Measurements from ENCODE around the gene SIRPB2.
"Not testable (repeated sequence)": the region's sequence is repeated elsewhere in the genome, so short reads cannot be mapped to it uniquely, and the experiment has no call there.

Gene SIRPB2

GRCh38 chr20:1499528-1500420 is 8.6 kb upstream of the SIRPB2 start:
- no peak for DNase-seq

GRCh38 chr20:1497371-1497770 is 6.2 kb upstream of the SIRPB2 start:
- not testable (repeated sequence) for DNase-seq

GRCh38 chr20:1496930-1497329 is 5.7 kb upstream of the SIRPB2 start:
- DNase-seq: no peak

- no peak for DNase-seq
Observed at GRCh38 chr20:1494436-1494835, 3.2 kb upstream of the SIRPB2 start.

GRCh38 chr20:1493536-1493935 is 2.3 kb upstream of the SIRPB2 start:
- no peak for DNase-seq

GRCh38 chr20:1491860-1492642 is 831 bp upstream of the SIRPB2 start:
- DNase-seq: no peak

GRCh38 chr20:1490643-1491195 is 501 bp downstream of the SIRPB2 start:
- DNase-seq: no peak

- DNase-seq: no peak
Observed at GRCh38 chr20:1489764-1490436, 1.3 kb downstream of the SIRPB2 start.

GRCh38 chr20:1489325-1489724 is 1.9 kb downstream of the SIRPB2 start:
- no peak for DNase-seq

- DNase-seq: no peak
Observed at GRCh38 chr20:1486566-1486965, 4.7 kb downstream of the SIRPB2 start.

- DNase-seq: no peak
Observed at GRCh38 chr20:1484438-1485116, 6.6 kb downstream of the SIRPB2 start.

- no peak for DNase-seq
Observed at GRCh38 chr20:1479831-1480595, 11.2 kb downstream of the SIRPB2 start.

- no peak for DNase-seq
Observed at GRCh38 chr20:1478566-1478965, 12.7 kb downstream of the SIRPB2 start.

GRCh38 chr20:1477896-1478490 is 13.2 kb downstream of the SIRPB2 start:
- no peak for DNase-seq

- no peak for DNase-seq
Observed at GRCh38 chr20:1474817-1475603, 16.2 kb downstream of the SIRPB2 start.

GRCh38 chr20:1474325-1474724 is 16.9 kb downstream of the SIRPB2 start:
- DNase-seq: no peak

GRCh38 chr20:1473246-1474220 is 17.7 kb downstream of the SIRPB2 start:
- DNase-seq: no peak

GRCh38 chr20:1472556-1473245 is 18.5 kb downstream of the SIRPB2 start:
- no peak for DNase-seq

- DNase-seq: no peak
Observed at GRCh38 chr20:1471242-1471641, 20.0 kb downstream of the SIRPB2 start.

Data from NCI-H524 treated with DMSO at 0.1 percent for 48 hours (cell line).